Right kidney (tissue), 1 donor: ENCODE results near the gene MAU2.
"Not testable (repeated sequence)": the region's sequence is repeated elsewhere in the genome, so short reads cannot be mapped to it uniquely, and the experiment has no call there.

ENCODE experiments used
- DNase-seq: peaks from one replicate; pipeline ENCODE4 v3.0.0-alpha.2; 2016

MAU2 gene

GRCh38 chr19:19385131-19385895 lies 64.7 kb downstream of the MAU2 start:
- DNase-seq, result peak; percentile 94

- peak; percentile 64 for DNase-seq
Observed at GRCh38 chr19:19385896-19386869, 65.6 kb downstream of the MAU2 start.

GRCh38 chr19:19387108-19387507 lies 66.5 kb downstream of the MAU2 start:
- no peak for DNase-seq

- no peak for DNase-seq
Observed at GRCh38 chr19:19388568-19389555, 68.2 kb downstream of the MAU2 start.

GRCh38 chr19:19389683-19390082 lies 69.1 kb downstream of the MAU2 start:
- DNase-seq, result not testable (repeated sequence)

- DNase-seq, result not testable (repeated sequence)
Observed at GRCh38 chr19:19394333-19394732, 73.7 kb downstream of the MAU2 start.

- no peak for DNase-seq
Observed at GRCh38 chr19:19399733-19400433, 79.3 kb downstream of the MAU2 start.

GRCh38 chr19:19402656-19403372 lies 82.2 kb downstream of the MAU2 start:
- no peak for DNase-seq

GRCh38 chr19:19403373-19403901 lies 82.8 kb downstream of the MAU2 start:
- DNase-seq, result no peak

- DNase-seq, result peak; percentile 97
Observed at GRCh38 chr19:19404879-19405860, 84.5 kb downstream of the MAU2 start, which contains the start of gene GATAD2A. Gene GATAD2A, plus strand, starts transcription at chr19:19405675. Its CDS starts 59,671 bp downstream, at chr19:19465346.

- DNase-seq, result peak; percentile 67
Observed at GRCh38 chr19:19405971-19406877, 85.6 kb downstream of the MAU2 start.

GRCh38 chr19:19406878-19407632 lies 86.4 kb downstream of the MAU2 start:
- no peak for DNase-seq

- no peak for DNase-seq
Observed at GRCh38 chr19:19407633-19407930, 87.0 kb downstream of the MAU2 start.
